ENCODE measurements around the gene SLC16A9.

DNA sequence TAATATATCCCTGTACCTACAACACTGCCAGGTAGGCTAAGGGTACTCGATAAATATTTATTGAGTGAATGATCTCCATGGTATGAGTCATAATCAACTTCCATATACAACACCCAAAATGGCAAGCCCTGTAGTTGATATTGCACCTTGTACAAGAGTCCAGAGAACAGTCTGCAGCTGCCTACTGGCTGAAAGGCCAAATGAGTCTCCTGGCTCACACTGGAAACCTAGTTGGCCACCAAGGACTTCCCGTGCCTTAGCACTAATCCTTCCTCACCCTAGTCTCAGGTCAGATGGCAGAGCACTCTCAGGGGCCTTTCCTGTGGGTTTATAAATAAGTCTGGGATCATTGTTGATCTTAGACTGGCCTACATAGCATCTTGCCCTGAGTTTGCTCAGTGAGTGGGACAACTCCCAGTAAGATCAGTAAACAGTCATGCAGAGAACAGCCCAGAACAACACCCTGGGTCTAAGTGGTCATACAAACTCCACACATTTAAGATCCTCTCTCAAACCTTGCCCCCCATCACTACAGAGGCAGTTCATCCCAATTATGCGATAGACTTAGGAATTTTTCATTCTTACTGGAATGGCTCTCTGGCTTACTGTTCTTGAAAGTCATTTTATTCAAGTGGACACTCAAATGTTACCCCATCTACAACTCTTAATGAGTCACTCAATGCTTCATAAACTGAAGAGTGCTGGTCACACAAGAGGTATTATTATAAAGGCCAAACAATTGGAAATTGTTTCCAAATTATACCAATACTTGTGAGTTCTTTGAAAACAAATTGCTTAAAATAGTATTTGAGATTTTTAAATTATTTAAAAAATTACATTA lies 14.7 kb upstream of the SLC16A9 start:
- TF ChIP-seq, protein P1, sequence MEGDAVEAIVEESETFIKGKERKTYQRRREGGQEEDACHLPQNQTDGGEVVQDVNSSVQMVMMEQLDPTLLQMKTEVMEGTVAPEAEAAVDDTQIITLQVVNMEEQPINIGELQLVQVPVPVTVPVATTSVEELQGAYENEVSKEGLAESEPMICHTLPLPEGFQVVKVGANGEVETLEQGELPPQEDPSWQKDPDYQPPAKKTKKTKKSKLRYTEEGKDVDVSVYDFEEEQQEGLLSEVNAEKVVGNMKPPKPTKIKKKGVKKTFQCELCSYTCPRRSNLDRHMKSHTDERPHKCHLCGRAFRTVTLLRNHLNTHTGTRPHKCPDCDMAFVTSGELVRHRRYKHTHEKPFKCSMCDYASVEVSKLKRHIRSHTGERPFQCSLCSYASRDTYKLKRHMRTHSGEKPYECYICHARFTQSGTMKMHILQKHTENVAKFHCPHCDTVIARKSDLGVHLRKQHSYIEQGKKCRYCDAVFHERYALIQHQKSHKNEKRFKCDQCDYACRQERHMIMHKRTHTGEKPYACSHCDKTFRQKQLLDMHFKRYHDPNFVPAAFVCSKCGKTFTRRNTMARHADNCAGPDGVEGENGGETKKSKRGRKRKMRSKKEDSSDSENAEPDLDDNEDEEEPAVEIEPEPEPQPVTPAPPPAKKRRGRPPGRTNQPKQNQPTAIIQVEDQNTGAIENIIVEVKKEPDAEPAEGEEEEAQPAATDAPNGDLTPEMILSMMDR (IDR thresholded peaks at IDR 0.05; ENCODE audit: borderline replicate concordance, extremely low read depth, low read length, poor library complexity, severe bottlenecking) = no peak
- no peak for TF ChIP-seq EZH2 (IDR thresholded peaks at IDR 0.05; ENCODE audit: borderline replicate concordance, low read depth, low read length, severe bottlenecking)
